GM23338 (cell line): ENCODE results near the gene ZNF611.

Experiments used
- CREB1 ChIP-seq: fragments of 250-450 bp; sonication (Bioruptor Pico); IDR thresholded peaks from 2 replicates; pipeline ENCODE4 v1.5.0; 2020; ENCODE audit warnings: low read depth, mild to moderate bottlenecking, moderate library complexity
- EZH2 ChIP-seq: fragments of 200-600 bp; sonication (generic); IDR thresholded peaks from one replicate; pipeline ENCODE4 v1.8.0; 2017; ENCODE audit warnings: antibody characterized with exemption, mild to moderate bottlenecking, low read depth; ENCODE audit not compliant: unreplicated experiment
- EZH2phosphoT487 ChIP-seq: fragments of 200-600 bp; sonication (generic); IDR thresholded peaks from one replicate; pipeline ENCODE4 v1.8.1; 2018; ENCODE audit warnings: antibody characterized with exemption; ENCODE audit not compliant: unreplicated experiment
- JUNB ChIP-seq: IDR thresholded peaks from one replicate; pipeline ENCODE4 v1.6.1; 2016; ENCODE audit warnings: antibody characterized with exemption; ENCODE audit not compliant: unreplicated experiment
- POLR2AphosphoS5 ChIP-seq: IDR thresholded peaks from 2 replicates; pipeline ENCODE4 v1.6.1; 2016; ENCODE audit warnings: antibody characterized with exemption, low read depth
- STAT1 ChIP-seq: IDR thresholded peaks from one replicate; pipeline ENCODE4 v1.6.1; 2016; ENCODE audit warnings: antibody characterized with exemption; ENCODE audit not compliant: unreplicated experiment
- ZNF331 ChIP-seq: fragments of 250-450 bp; sonication (Bioruptor Pico); IDR thresholded peaks from 2 replicates; pipeline ENCODE4 v1.5.0; 2020; ENCODE audit warnings: low read depth, mild to moderate bottlenecking, moderate library complexity
- TF ChIP-seq, protein P1 (sequence below), 2 experiments: fragments of 200-600 bp in 1 of 2; sonication (generic) in 1 of 2; conservative IDR thresholded peaks; 2 replicates each; pipeline versions ENCODE4 v1.5.1 to v1.6.1; 2016 to 2017; ENCODE audit warnings: antibody characterized with exemption in 2 of 2, low read depth in 2 of 2, mild to moderate bottlenecking in 2 of 2, moderate library complexity in 1 of 2
- TF ChIP-seq, protein P2 (sequence below): IDR thresholded peaks from one replicate; pipeline ENCODE4 v1.6.1; 2018; ENCODE audit warnings: antibody characterized with exemption; ENCODE audit not compliant: unreplicated experiment
- TF ChIP-seq, protein P3 (sequence below): IDR thresholded peaks from 2 replicates; pipeline ENCODE4 v1.6.1; 2016; ENCODE audit warnings: antibody characterized with exemption

DNA sequence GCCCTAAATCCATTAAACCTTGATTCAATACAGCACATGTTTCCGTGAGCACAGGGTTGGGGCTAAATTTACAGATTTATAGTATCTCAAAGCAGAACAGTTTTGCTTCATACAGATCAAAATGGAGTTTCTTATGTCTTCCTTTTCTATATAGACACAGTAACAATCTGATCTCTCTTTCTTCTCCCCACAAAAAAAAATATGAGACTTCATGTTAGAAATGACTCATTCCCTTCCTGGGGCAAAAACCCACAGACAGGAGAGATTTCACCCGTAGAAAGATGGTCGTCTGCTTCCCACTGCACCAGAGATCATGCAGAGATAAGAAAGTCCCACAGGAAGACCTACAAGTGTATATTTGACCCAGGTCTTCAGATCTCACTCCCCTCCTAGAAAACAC is 7.7 kb upstream of the ZNF611 start:
- TF ChIP-seq, protein P1, sequence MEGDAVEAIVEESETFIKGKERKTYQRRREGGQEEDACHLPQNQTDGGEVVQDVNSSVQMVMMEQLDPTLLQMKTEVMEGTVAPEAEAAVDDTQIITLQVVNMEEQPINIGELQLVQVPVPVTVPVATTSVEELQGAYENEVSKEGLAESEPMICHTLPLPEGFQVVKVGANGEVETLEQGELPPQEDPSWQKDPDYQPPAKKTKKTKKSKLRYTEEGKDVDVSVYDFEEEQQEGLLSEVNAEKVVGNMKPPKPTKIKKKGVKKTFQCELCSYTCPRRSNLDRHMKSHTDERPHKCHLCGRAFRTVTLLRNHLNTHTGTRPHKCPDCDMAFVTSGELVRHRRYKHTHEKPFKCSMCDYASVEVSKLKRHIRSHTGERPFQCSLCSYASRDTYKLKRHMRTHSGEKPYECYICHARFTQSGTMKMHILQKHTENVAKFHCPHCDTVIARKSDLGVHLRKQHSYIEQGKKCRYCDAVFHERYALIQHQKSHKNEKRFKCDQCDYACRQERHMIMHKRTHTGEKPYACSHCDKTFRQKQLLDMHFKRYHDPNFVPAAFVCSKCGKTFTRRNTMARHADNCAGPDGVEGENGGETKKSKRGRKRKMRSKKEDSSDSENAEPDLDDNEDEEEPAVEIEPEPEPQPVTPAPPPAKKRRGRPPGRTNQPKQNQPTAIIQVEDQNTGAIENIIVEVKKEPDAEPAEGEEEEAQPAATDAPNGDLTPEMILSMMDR (conservative IDR thresholded peaks at IDR 0.05; ENCODE audit: low read depth in 2 of 2), result no peak
- TF ChIP-seq JUNB, result no peak
- TF ChIP-seq, protein P2, sequence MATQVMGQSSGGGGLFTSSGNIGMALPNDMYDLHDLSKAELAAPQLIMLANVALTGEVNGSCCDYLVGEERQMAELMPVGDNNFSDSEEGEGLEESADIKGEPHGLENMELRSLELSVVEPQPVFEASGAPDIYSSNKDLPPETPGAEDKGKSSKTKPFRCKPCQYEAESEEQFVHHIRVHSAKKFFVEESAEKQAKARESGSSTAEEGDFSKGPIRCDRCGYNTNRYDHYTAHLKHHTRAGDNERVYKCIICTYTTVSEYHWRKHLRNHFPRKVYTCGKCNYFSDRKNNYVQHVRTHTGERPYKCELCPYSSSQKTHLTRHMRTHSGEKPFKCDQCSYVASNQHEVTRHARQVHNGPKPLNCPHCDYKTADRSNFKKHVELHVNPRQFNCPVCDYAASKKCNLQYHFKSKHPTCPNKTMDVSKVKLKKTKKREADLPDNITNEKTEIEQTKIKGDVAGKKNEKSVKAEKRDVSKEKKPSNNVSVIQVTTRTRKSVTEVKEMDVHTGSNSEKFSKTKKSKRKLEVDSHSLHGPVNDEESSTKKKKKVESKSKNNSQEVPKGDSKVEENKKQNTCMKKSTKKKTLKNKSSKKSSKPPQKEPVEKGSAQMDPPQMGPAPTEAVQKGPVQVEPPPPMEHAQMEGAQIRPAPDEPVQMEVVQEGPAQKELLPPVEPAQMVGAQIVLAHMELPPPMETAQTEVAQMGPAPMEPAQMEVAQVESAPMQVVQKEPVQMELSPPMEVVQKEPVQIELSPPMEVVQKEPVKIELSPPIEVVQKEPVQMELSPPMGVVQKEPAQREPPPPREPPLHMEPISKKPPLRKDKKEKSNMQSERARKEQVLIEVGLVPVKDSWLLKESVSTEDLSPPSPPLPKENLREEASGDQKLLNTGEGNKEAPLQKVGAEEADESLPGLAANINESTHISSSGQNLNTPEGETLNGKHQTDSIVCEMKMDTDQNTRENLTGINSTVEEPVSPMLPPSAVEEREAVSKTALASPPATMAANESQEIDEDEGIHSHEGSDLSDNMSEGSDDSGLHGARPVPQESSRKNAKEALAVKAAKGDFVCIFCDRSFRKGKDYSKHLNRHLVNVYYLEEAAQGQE, result no peak
- TF ChIP-seq, protein P3, sequence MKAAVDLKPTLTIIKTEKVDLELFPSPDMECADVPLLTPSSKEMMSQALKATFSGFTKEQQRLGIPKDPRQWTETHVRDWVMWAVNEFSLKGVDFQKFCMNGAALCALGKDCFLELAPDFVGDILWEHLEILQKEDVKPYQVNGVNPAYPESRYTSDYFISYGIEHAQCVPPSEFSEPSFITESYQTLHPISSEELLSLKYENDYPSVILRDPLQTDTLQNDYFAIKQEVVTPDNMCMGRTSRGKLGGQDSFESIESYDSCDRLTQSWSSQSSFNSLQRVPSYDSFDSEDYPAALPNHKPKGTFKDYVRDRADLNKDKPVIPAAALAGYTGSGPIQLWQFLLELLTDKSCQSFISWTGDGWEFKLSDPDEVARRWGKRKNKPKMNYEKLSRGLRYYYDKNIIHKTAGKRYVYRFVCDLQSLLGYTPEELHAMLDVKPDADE, result no peak
- TF ChIP-seq ZNF331 (CRISPR knock-in tag), result no peak
- TF ChIP-seq POLR2AphosphoS5, result no peak
- TF ChIP-seq STAT1, result no peak
- no peak for TF ChIP-seq EZH2phosphoT487
- TF ChIP-seq EZH2, result no peak
- no peak for TF ChIP-seq CREB1 (CRISPR knock-in tag)
